Endothelial cell of umbilical vein (primary cell): ENCODE data around the gene TCEAL3. TPM values are rescaled to one million over a fixed set of nuclear protein-coding genes. Genes with fewer than 3 reads are reported as not detected.

ENCODE experiments used
- BruUV-seq: library from RNA; stranded (reverse); fragments of 400-500 nt; replicated peaks from 2 replicates; lab custom pipeline; 2021; lab: Mats Ljungman, UMichigan
- CTCF ChIA-PET: fragments of 300-600, 350-600 bp; sonication (Branson Sonifier 250); formaldehyde crosslinking; loops from one replicate; lab custom pipeline; 2021; ENCODE audit warnings: antibody characterized with exemption, inconsistent platforms; lab: Charles Lee
- POLR2A ChIA-PET: fragments of 300-600, 350-600 bp; sonication (Branson Sonifier 250); formaldehyde crosslinking; loops from one replicate; lab custom pipeline; 2021; ENCODE audit warnings: antibody characterized with exemption, inconsistent platforms; lab: Charles Lee
- DNase-seq: peaks from one replicate; pipeline ENCODE4 v3.0.0-alpha.2; 2011; ENCODE audit warnings: low read depth, low spot score
- FAIRE-seq: peaks from 2 replicates; lab custom pipeline; 2011; peaks lifted over from hg19 to GRCh38; lab: Jason Lieb, UNC
- H2AFZ ChIP-seq: 2 replicates; pipeline ENCODE4 v1.6.0; 2012; ENCODE audit warnings: low read depth, low read length, control low read depth, inconsistent platforms
- H3K27ac ChIP-seq: 2 replicates; pipeline ENCODE4 v1.5.1; 2011; ENCODE audit warnings: low read depth, mild to moderate bottlenecking, control low read depth, low read length, moderate library complexity; ENCODE audit not compliant: insufficient read depth
- H3K27me3 ChIP-seq, 2 experiments: 2 replicates each; pipeline versions ENCODE4 v1.6.0 to v1.6.1; 2011; ENCODE audit warnings: low read length in 2 of 2, mixed read lengths in 1 of 2; ENCODE audit not compliant: control insufficient read depth in 2 of 2, insufficient read depth in 2 of 2
- H3K36me3 ChIP-seq, 2 experiments: 2 replicates in 1 of 2; 3 replicates in 1 of 2; pipeline ENCODE4 v1.5.1; 2011; ENCODE audit warnings: low read length in 2 of 2, mild to moderate bottlenecking in 1 of 2, moderate library complexity in 1 of 2; ENCODE audit not compliant: control insufficient read depth in 2 of 2, insufficient read depth in 2 of 2; ENCODE audit errors: extremely low read depth in 1 of 2
- H3K4me1 ChIP-seq: 3 replicates; pipeline ENCODE4 v1.5.1; 2011; ENCODE audit warnings: mild to moderate bottlenecking, low read length; ENCODE audit not compliant: control insufficient read depth, insufficient read depth; ENCODE audit errors: extremely low read depth
- H3K4me2 ChIP-seq: 2 replicates; pipeline ENCODE4 v1.6.1; 2011; ENCODE audit warnings: low read length, control low read depth, mixed read lengths; ENCODE audit not compliant: insufficient read depth
- H3K4me3 ChIP-seq, 3 experiments: fragments of 200-600 bp in 1 of 3; sonication (generic), shearing (Covaris generic) in 1 of 3; replicated peaks in 1 of 3; 2 replicates each; pipeline ENCODE4 v1.5.1; 2011 to 2016; ENCODE audit warnings: control low read depth in 3 of 3, low read length in 3 of 3, mild to moderate bottlenecking in 2 of 3, inconsistent platforms in 1 of 3, low read depth in 1 of 3, moderate library complexity in 1 of 3; ENCODE audit not compliant: insufficient read depth in 1 of 3
- H3K79me2 ChIP-seq: 2 replicates; pipeline ENCODE4 v1.6.0; 2012; ENCODE audit warnings: low read length, inconsistent platforms; ENCODE audit not compliant: control insufficient read depth, insufficient read depth
- H3K9ac ChIP-seq: replicated peaks from 2 replicates; pipeline ENCODE3; 2011; ENCODE audit warnings: low read length, control low read depth; ENCODE audit not compliant: insufficient read depth; ENCODE audit errors: extremely low read depth
- H3K9me1 ChIP-seq: replicated peaks from 3 replicates; pipeline ENCODE4 v1.6.0; 2011; ENCODE audit warnings: mild to moderate bottlenecking, low read length; ENCODE audit not compliant: control insufficient read depth, insufficient read depth; ENCODE audit errors: extremely low read depth
- H3K9me3 ChIP-seq: replicated peaks from 2 replicates; pipeline ENCODE4 v1.5.1; 2012; ENCODE audit warnings: low read length, inconsistent platforms; ENCODE audit not compliant: control insufficient read depth, insufficient read depth
- H4K20me1 ChIP-seq: replicated peaks from 2 replicates; pipeline ENCODE3; 2011; ENCODE audit warnings: mild to moderate bottlenecking, low read length; ENCODE audit not compliant: control insufficient read depth, insufficient read depth; ENCODE audit errors: extremely low read depth
- CTCF ChIP-seq, 2 donors: IDR thresholded peaks; 1 replicate in 1 of 2; 2 replicates in 1 of 2; pipeline ENCODE4 v1.5.1; 2011; ENCODE audit warnings: low read length in 2 of 2, mild to moderate bottlenecking in 2 of 2, moderate library complexity in 2 of 2, control low read depth in 1 of 2, inconsistent platforms in 1 of 2, low read depth in 1 of 2; ENCODE audit not compliant: insufficient read depth in 1 of 2; ENCODE audit errors: extremely low read depth in 1 of 2
- EZH2 ChIP-seq: IDR thresholded peaks from 2 replicates; pipeline ENCODE4 v1.6.1; 2012; ENCODE audit warnings: borderline replicate concordance, low read depth, mild to moderate bottlenecking, moderate library complexity, low read length, inconsistent platforms; ENCODE audit not compliant: severe bottlenecking
- FOS ChIP-seq: IDR thresholded peaks from 2 replicates; pipeline ENCODE4 v1.6.1; 2011; ENCODE audit warnings: mild to moderate bottlenecking, low read length, moderate library complexity, borderline replicate concordance; ENCODE audit not compliant: insufficient read depth
- GATA2 ChIP-seq: IDR thresholded peaks from 2 replicates; pipeline ENCODE4 v1.7.0; 2011; ENCODE audit warnings: low read depth, mild to moderate bottlenecking, moderate library complexity, mixed read lengths, low read length; ENCODE audit not compliant: insufficient read length, insufficient read depth
- JUN ChIP-seq: IDR thresholded peaks from 2 replicates; pipeline ENCODE4 v1.6.1; 2011; ENCODE audit warnings: borderline replicate concordance, low read depth; ENCODE audit not compliant: insufficient read length, insufficient read depth
- MAX ChIP-seq: IDR thresholded peaks from 2 replicates; pipeline ENCODE4 v1.6.1; 2011; ENCODE audit not compliant: insufficient read depth, insufficient read length
- MYC ChIP-seq: IDR thresholded peaks from one replicate; pipeline ENCODE4 v1.6.1; 2011; ENCODE audit warnings: mild to moderate bottlenecking, low read depth, low read length
- POLR2A ChIP-seq: IDR thresholded peaks from 2 replicates; pipeline ENCODE4 v1.6.1; 2012; ENCODE audit warnings: low read depth, mild to moderate bottlenecking, control low read depth, low read length
- POLR2AphosphoS5 ChIP-seq: IDR thresholded peaks from 2 replicates; pipeline ENCODE4 v1.6.1; 2012; ENCODE audit warnings: low read depth, mild to moderate bottlenecking, control low read depth, low read length, moderate library complexity; ENCODE audit not compliant: insufficient read depth
- dilution Hi-C: fragments of 300-500 bp; cut with MboI; formaldehyde crosslinking; loops from one replicate; pipeline ENCODE4 v1.15.0; 2019; ENCODE audit warnings: low sequenced_read_pairs; ENCODE audit not compliant: extremely low pct_ligation_motif_present
- intact Hi-C: fragments of 100-400 bp; cut with micrococcal nuclease; formaldehyde crosslinking; loops from one replicate; pipeline ENCODE4 v1.10.0; 2022
- polyA plus RNA-seq, 4 experiments: library from polyadenylated mRNA; depleted of rRNA in 3 of 4; stranded (reverse) in 3 of 4; unstranded in 1 of 4; fragments of >200 nt; gene quantifications; 2 replicates each; pipeline versions ENCODE4 v1.2.1 to v1.2.3, GENCODE V29; 2011 to 2012; ENCODE audit warnings: missing spikeins in 1 of 4
- total RNA-seq: library from RNA; stranded (reverse); gene quantifications from 2 replicates; pipeline ENCODE4 v1.2.3, GENCODE V29; 2021

Gene TCEAL3
- total and polyA plus RNA-seq, 2 donors (not counting 3 experiments of a cell fraction or from before 2014, with no cell fraction given) = 8.9 to 23.7 TPM

- dilution Hi-C loops = no loop called here
- BruUV-seq = no TSS peak
These were observed 21.5 kb upstream of the TCEAL3 start for GRCh38 chrX:103586314-103586646.

More at GRCh38 chrX:103586314-103586646, 21.5 kb upstream of the TCEAL3 start:
- Histone ChIP-seq H3K79me2 (peaks cover 9% of the 10 kb centered on the region), H4K20me1 (no peaks in the 10 kb centered on the region), H3K4me3 (peak overlapping the region; percentile 63 to 87 (median 68)), H3K36me3 (no peaks in the 10 kb centered on the region), H3K9ac (peak overlapping the region; percentile 69), H3K9me3 (no peaks in the 10 kb centered on the region), H3K4me2 (peak overlapping the region; percentile 49), H3K27ac (peak overlapping the region; percentile 32), H3K4me1 (no peaks in the 10 kb centered on the region), H3K27me3 (no peaks in the 10 kb centered on the region), H2AFZ (peak overlapping the region; percentile 25), H3K9me1 (no peaks in the 10 kb centered on the region)
- no peak for FAIRE-seq
- no peak for TF ChIP-seq POLR2AphosphoS5
- TF ChIP-seq FOS = no peak
- no peak for TF ChIP-seq EZH2
- TF ChIP-seq MYC = no peak
- no peak for TF ChIP-seq MAX
- TF ChIP-seq CTCF (IDR thresholded peaks at IDR 0.05; ENCODE audit: extremely low read depth in 1 of 2, insufficient read depth in 1 of 2, low read depth in 1 of 2, low read length in 2 of 2) = no peak
- no peak for TF ChIP-seq JUN
- TF ChIP-seq GATA2 = no peak
- TF ChIP-seq POLR2A = no peak
- DNase-seq = no peak
- POLR2A ChIA-PET = no interaction called here
- CTCF ChIA-PET = no interaction called here
- intact Hi-C loops = loop anchor here (5.0 kb wide), 1 partner anchor 86 kb away; no protein-coding TSS in a partner anchor
